B cell (primary cell): Measurements from ENCODE around the gene NLRP1. TPM values are rescaled to one million over a fixed set of nuclear protein-coding genes. Genes with fewer than 3 reads are reported as not detected.

Experiments
- ATAC-seq: fragments of 200-7000 bp; cut with Tn5 transposase; one replicate; pipeline ENCODE4 v1.10.0; 2021; ENCODE audit warnings: low read depth, mild to moderate bottlenecking, moderate number of reproducible peaks, moderate library complexity
- CTCF ChIA-PET: fragments of 350-600 bp; sonication (Branson Sonifier 250); formaldehyde crosslinking; loops from one replicate; lab custom pipeline; 2021; ENCODE audit warnings: antibody characterized with exemption, inconsistent platforms; lab: Charles Lee
- POLR2A ChIA-PET: fragments of 350-600 bp; sonication (Branson Sonifier 250); formaldehyde crosslinking; loops from one replicate; lab custom pipeline; 2021; ENCODE audit warnings: antibody characterized with exemption; lab: Charles Lee
- DNase-seq: peaks from one replicate; pipeline ENCODE4 v3.0.0; 2013
- H2AFZ ChIP-seq: 2 replicates; pipeline ENCODE4 v1.6.1; 2012; ENCODE audit warnings: mild to moderate bottlenecking, low read depth, low read length; ENCODE audit not compliant: insufficient read depth, poor library complexity, severe bottlenecking
- H3K27ac ChIP-seq, 2 donors: 1 replicate in 1 of 2; 2 replicates in 1 of 2; pipeline ENCODE4 v1.5.1; 2012 to 2013; ENCODE audit warnings: low read length in 2 of 2, mild to moderate bottlenecking in 2 of 2, moderate library complexity in 1 of 2
- H3K27me3 ChIP-seq, 4 experiments: fragments of 200-600 bp in 1 of 4; sonication (generic) in 1 of 4; replicated peaks in 1 of 4; 1 replicate in 2 of 4; 2 replicates in 2 of 4; pipeline versions ENCODE4 v1.6.1 to v1.7.0; 2013 to 2016; ENCODE audit warnings: low read length in 3 of 4, mild to moderate bottlenecking in 2 of 4, mixed read lengths in 1 of 4, moderate library complexity in 1 of 4; ENCODE audit not compliant: insufficient read depth in 4 of 4, control insufficient read depth in 3 of 4; ENCODE audit errors: control extremely low read depth in 1 of 4
- H3K36me3 ChIP-seq, 2 experiments: replicated peaks in 1 of 2; 1 replicate in 1 of 2; 2 replicates in 1 of 2; pipeline versions ENCODE4 v1.6.1 to v1.7.1; 2013; ENCODE audit warnings: low read length in 1 of 2; ENCODE audit not compliant: insufficient read depth in 2 of 2, control insufficient read depth in 1 of 2; ENCODE audit errors: control extremely low read depth in 1 of 2, extremely low read depth in 1 of 2
- H3K4me1 ChIP-seq, 2 donors: fragments of 200-600 bp in 1 of 2; sonication (generic) in 1 of 2; 1 replicate in 1 of 2; 2 replicates in 1 of 2; pipeline versions ENCODE4 v1.5.1 to v1.6.1; 2013 to 2017; ENCODE audit warnings: low read length in 2 of 2; ENCODE audit not compliant: control insufficient read depth in 2 of 2, insufficient read depth in 2 of 2
- H3K4me2 ChIP-seq: replicated peaks from 2 replicates; pipeline ENCODE3; 2012; ENCODE audit warnings: mild to moderate bottlenecking, low read depth, low read length; ENCODE audit not compliant: poor library complexity, severe bottlenecking
- H3K4me3 ChIP-seq, 5 experiments: fragments of 200-600 bp in 1 of 5; sonication (generic) in 1 of 5; 1 replicate in 3 of 5; 2 replicates in 2 of 5; pipeline versions ENCODE4 v1.5.1 to v1.7.0; 2011 to 2016; ENCODE audit warnings: low read length in 4 of 5, mild to moderate bottlenecking in 4 of 5, low read depth in 2 of 5, control low read depth in 1 of 5, moderate library complexity in 1 of 5; ENCODE audit not compliant: insufficient read depth in 1 of 5; ENCODE audit errors: control extremely low read depth in 1 of 5, extremely low read depth in 1 of 5
- H3K79me2 ChIP-seq: fragments of 200-600 bp; sonication (generic); one replicate; pipeline ENCODE4 v1.6.0; 2016; ENCODE audit warnings: low read length; ENCODE audit not compliant: control insufficient read depth, insufficient read depth
- H3K9ac ChIP-seq: fragments of 200-600 bp; sonication (generic); 2 replicates; pipeline ENCODE4 v1.6.1; 2017; ENCODE audit warnings: mild to moderate bottlenecking, low read length, moderate library complexity
- H3K9me3 ChIP-seq, 3 donors: one replicate each; pipeline versions ENCODE4 v1.6.1 to v1.7.1; 2013; ENCODE audit warnings: low read length in 2 of 3; ENCODE audit not compliant: control insufficient read depth in 2 of 3, insufficient read depth in 1 of 3; ENCODE audit errors: control extremely low read depth in 1 of 3
- H4K20me1 ChIP-seq: 2 replicates; pipeline ENCODE4 v1.6.0; 2012; ENCODE audit warnings: mild to moderate bottlenecking, low read length; ENCODE audit not compliant: insufficient read depth, control insufficient read depth, poor library complexity, severe bottlenecking
- H3K27ac Mint-ChIP-seq: one replicate; pipeline ENCODE4 v1.8.0; 2021; ENCODE audit warnings: mixed read lengths
- H3K27me3 Mint-ChIP-seq: one replicate; pipeline ENCODE4 v1.8.0; 2021; ENCODE audit warnings: mixed read lengths
- H3K4me1 Mint-ChIP-seq: one replicate; pipeline ENCODE4 v1.8.0; 2021; ENCODE audit warnings: mixed read lengths
- H3K4me3 Mint-ChIP-seq: one replicate; pipeline ENCODE4 v1.8.0; 2021; ENCODE audit warnings: mixed read lengths
- H3K9me3 Mint-ChIP-seq: one replicate; pipeline ENCODE4 v1.8.0; 2022; ENCODE audit warnings: mixed read lengths; ENCODE audit not compliant: insufficient read depth
- EZH2 ChIP-seq: IDR thresholded peaks from 2 replicates; pipeline ENCODE4 v1.6.1; 2012; ENCODE audit warnings: borderline replicate concordance, low read depth, mild to moderate bottlenecking, moderate library complexity, low read length; ENCODE audit not compliant: insufficient read depth, poor library complexity, severe bottlenecking
- WGBS: methylation state at CpG from one replicate; pipeline ENCODE4 v1.1.5; 2013; ENCODE audit warnings: missing lambda C conversion rate; ENCODE audit not compliant: insufficient coverage; 5-methylcytosine and 5-hydroxymethylcytosine counted together
- intact Hi-C: fragments of 100-400 bp; cut with micrococcal nuclease; formaldehyde crosslinking; loops from one replicate; pipeline ENCODE4 v1.10.0; 2022
- polyA plus RNA-seq: library from polyadenylated mRNA; depleted of rRNA; stranded (reverse); fragments of >200 nt; gene quantifications from 2 replicates; pipeline ENCODE4 v1.2.3, GENCODE V29; 2012
- total RNA-seq, 2 donors: library from RNA; stranded (reverse); fragments of 120-200 nt in 1 of 2; gene quantifications; 1 replicate in 1 of 2; 2 replicates in 1 of 2; pipeline versions ENCODE4 v1.2.3 to v1.2.4, GENCODE V29; 2013 to 2022
- TF ChIP-seq, protein P1 (sequence below): fragments of 200-600 bp; IDR thresholded peaks from one replicate; pipeline ENCODE4 v1.8.0; 2022; ENCODE audit warnings: antibody characterized with exemption, mild to moderate bottlenecking

The NLRP1 gene
- total and polyA plus RNA-seq, 2 donors (not counting 1 experiment from before 2014, with no cell fraction given): 141 to 189 TPM

DNA sequence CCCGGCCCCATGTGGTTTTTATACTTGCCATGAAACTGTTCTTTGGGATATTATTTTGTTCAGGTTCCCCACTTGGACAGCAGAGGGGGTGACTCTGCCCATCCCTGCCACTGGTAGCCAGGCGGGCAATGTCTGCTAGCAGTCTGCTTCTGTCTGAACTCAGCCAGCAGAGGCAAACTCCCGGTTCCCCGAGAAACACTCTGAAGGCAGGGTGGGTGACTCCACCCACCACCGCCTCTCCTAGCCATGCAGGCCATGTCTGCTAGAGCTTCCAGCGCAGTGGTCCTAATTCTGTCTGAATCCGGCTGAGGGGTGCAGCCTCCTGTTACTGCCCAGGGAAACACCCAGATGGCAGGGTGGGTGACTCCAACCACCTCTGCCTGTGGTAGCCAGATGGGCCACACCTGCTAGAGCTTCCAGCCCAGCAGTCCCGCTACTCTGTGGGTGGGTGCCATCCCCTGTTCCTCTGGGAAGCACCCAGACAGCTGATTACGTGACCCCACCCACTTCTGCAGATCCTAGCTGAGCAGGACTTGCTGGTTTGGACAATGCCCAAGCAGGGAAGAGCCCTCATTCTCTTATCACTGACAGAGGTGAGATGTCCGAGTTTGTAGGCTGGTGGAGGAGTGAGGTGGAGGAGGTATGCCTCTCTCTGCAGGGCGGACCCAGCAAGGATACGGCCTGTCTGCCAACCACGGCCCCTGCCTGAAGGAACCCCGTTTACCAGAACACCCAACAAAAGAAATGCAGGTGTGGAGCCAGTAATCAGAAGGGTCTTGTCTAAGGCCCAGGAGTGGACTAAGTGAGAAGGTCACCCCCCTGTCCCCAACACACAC, 22.4 kb downstream of the NLRP1 start:
- no peaks in the 10 kb centered on the region for H3K4me1 Mint-ChIP-seq
- no peak for DNase-seq

More for the DNA sequence above, 22.4 kb downstream of the NLRP1 start:
- no peaks in the 10 kb centered on the region for H3K27me3 ChIP-seq
- no peak overlapping the region for H3K27ac ChIP-seq
- H3K4me2 ChIP-seq: no peak overlapping the region
- peaks cover 6 to 44% of the 10 kb centered on the region in 2 experiments for H3K36me3 ChIP-seq
- no peak overlapping the region for H3K4me3 Mint-ChIP-seq
- H2AFZ ChIP-seq: no peak overlapping the region
- H3K27ac Mint-ChIP-seq: no peak overlapping the region
- H3K9ac ChIP-seq: no peak overlapping the region
- no peaks in the 10 kb centered on the region for H3K4me1 ChIP-seq
- H3K27me3 Mint-ChIP-seq: no peaks in the 10 kb centered on the region
- intact Hi-C loops: no loop called here
- ChIA-PET POLR2A (no interaction called here), CTCF (no interaction called here)
- H3K4me3 ChIP-seq: no peak overlapping the region
- H4K20me1 ChIP-seq: peaks cover 19% of the 10 kb centered on the region
- TF ChIP-seq, protein P1, sequence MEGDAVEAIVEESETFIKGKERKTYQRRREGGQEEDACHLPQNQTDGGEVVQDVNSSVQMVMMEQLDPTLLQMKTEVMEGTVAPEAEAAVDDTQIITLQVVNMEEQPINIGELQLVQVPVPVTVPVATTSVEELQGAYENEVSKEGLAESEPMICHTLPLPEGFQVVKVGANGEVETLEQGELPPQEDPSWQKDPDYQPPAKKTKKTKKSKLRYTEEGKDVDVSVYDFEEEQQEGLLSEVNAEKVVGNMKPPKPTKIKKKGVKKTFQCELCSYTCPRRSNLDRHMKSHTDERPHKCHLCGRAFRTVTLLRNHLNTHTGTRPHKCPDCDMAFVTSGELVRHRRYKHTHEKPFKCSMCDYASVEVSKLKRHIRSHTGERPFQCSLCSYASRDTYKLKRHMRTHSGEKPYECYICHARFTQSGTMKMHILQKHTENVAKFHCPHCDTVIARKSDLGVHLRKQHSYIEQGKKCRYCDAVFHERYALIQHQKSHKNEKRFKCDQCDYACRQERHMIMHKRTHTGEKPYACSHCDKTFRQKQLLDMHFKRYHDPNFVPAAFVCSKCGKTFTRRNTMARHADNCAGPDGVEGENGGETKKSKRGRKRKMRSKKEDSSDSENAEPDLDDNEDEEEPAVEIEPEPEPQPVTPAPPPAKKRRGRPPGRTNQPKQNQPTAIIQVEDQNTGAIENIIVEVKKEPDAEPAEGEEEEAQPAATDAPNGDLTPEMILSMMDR: no peak
- no peak for TF ChIP-seq EZH2
- no peaks in the 10 kb centered on the region for H3K9me3 ChIP-seq
- H3K9me3 Mint-ChIP-seq: no peaks in the 10 kb centered on the region
- H3K79me2 ChIP-seq: no peaks in the 10 kb centered on the region
- 100% methylated on average over 11 of the region's 14 CpGs for WGBS
- no peak for ATAC-seq
